Breast epithelium (tissue), 4 donors: ENCODE results near the gene PARP15. TPM values are rescaled to one million over a fixed set of nuclear protein-coding genes. Genes with fewer than 3 reads are reported as not detected.

ENCODE experiments used
- DNase-seq, 2 donors: peaks; one replicate each; pipeline ENCODE4 v3.0.0-alpha.2; 2019; ENCODE audit warnings: low spot score in 2 of 2
- H3K27ac ChIP-seq, 2 donors: fragments of 200-600 bp; sonication (generic) in 1 of 2; one replicate each; pipeline ENCODE4 v1.5.1; 2016 to 2019; ENCODE audit warnings: mild to moderate bottlenecking in 1 of 2
- H3K27me3 ChIP-seq, 2 donors: fragments of 200-600 bp; sonication (generic) in 1 of 2; one replicate each; pipeline versions ENCODE4 v1.5.1 to v1.6.0; 2017 to 2019; ENCODE audit warnings: control low read depth in 1 of 2, mild to moderate bottlenecking in 1 of 2
- H3K36me3 ChIP-seq: fragments of 200-600 bp; one replicate; pipeline ENCODE4 v1.5.1; 2019
- H3K4me1 ChIP-seq, 2 donors: fragments of 200-600 bp; sonication (generic); one replicate each; pipeline ENCODE4 v1.5.1; 2016 to 2019; ENCODE audit warnings: control low read depth in 1 of 2
- H3K4me3 ChIP-seq, 3 donors: fragments of 200-600 bp; sonication (generic); 1 replicate in 2 of 3; 2 replicates in 1 of 3; pipeline ENCODE4 v1.5.1; 2016 to 2019; ENCODE audit warnings: mild to moderate bottlenecking in 3 of 3, moderate library complexity in 2 of 3
- H3K9me3 ChIP-seq, 2 donors: fragments of 200-600 bp; sonication (generic) in 1 of 2; one replicate each; pipeline ENCODE4 v1.5.1; 2016 to 2019; ENCODE audit warnings: control low read depth in 1 of 2
- CTCF ChIP-seq, 3 donors: fragments of 450-650 bp; IDR thresholded peaks; one replicate each; pipeline ENCODE4 v1.5.1; 2016 to 2017; ENCODE audit warnings: antibody characterized with exemption in 3 of 3, mild to moderate bottlenecking in 3 of 3, moderate library complexity in 3 of 3
- POLR2A ChIP-seq: fragments of 450-650 bp; IDR thresholded peaks from one replicate; pipeline ENCODE4 v1.6.1; 2016; ENCODE audit warnings: antibody characterized with exemption, mild to moderate bottlenecking, moderate library complexity
- POLR2AphosphoS5 ChIP-seq, 3 donors: sonication (generic); formaldehyde crosslinking; IDR thresholded peaks; one replicate each; pipeline ENCODE4 v1.6.1; 2017; ENCODE audit warnings: antibody characterized with exemption in 3 of 3
- intact Hi-C: fragments of 100-400 bp; cut with DNase I; formaldehyde crosslinking; loops from one replicate; pipeline ENCODE4 v1.15.1; 2023; ENCODE audit warnings: low total_unique reads
- total RNA-seq, 3 donors: library from RNA; depleted of rRNA; stranded (reverse); fragments of >200 nt; gene quantifications; one replicate each; pipeline ENCODE4 v1.1.0, GENCODE V29; 2016

The PARP15 gene
- total RNA-seq, 3 donors from 2014 or later, result 2.9 to 5.6 (median 5.4) TPM

GRCh38 chr3:122674339-122674738, 96.9 kb downstream of the PARP15 start:
- Histone ChIP-seq H3K4me1 (no peaks in the 10 kb centered on the region), H3K9me3 (no peaks in the 10 kb centered on the region), H3K27ac (no peak overlapping the region), H3K27me3 (no peaks in the 10 kb centered on the region), H3K36me3 (no peaks in the 10 kb centered on the region), H3K4me3 (no peak overlapping the region)
- no peak for TF ChIP-seq POLR2A
- no peak for TF ChIP-seq CTCF (IDR thresholded peaks at IDR 0.05)
- no peak for TF ChIP-seq POLR2AphosphoS5 (IDR thresholded peaks at IDR 0.05)
- intact Hi-C loops, result loop anchor here (10.0 kb wide), 1 partner anchor 1050 kb away; no protein-coding TSS in a partner anchor
- DNase-seq, result no peak

GRCh38 chr3:122676759-122677158, 99.3 kb downstream of the PARP15 start:
- H3K36me3 ChIP-seq, result no peaks in the 10 kb centered on the region
- H3K4me3 ChIP-seq, result no peak overlapping the region
- no peaks in the 10 kb centered on the region for H3K9me3 ChIP-seq
- H3K4me1 ChIP-seq, result peaks cover 0 to 1% of the 10 kb centered on the region in 2 donors
- no peak for DNase-seq
- H3K27ac ChIP-seq, result no peak overlapping the region
- TF ChIP-seq POLR2AphosphoS5 (IDR thresholded peaks at IDR 0.05) (no peak), CTCF (IDR thresholded peaks at IDR 0.05) (no peak), POLR2A (no peak)
- H3K27me3 ChIP-seq, result no peaks in the 10 kb centered on the region
- intact Hi-C loops, result loop anchor here (10.0 kb wide), 1 partner anchor 1052 kb away; no protein-coding TSS in a partner anchor

GRCh38 chr3:122677216-122677615, 99.8 kb downstream of the PARP15 start:
- H3K27me3 ChIP-seq, result no peaks in the 10 kb centered on the region
- H3K27ac ChIP-seq, result no peak overlapping the region
- H3K9me3 ChIP-seq, result no peaks in the 10 kb centered on the region
- intact Hi-C loops, result loop anchor here (10.0 kb wide), 1 partner anchor 1052 kb away; no protein-coding TSS in a partner anchor
- no peaks in the 10 kb centered on the region for H3K36me3 ChIP-seq
- H3K4me3 ChIP-seq, result no peak overlapping the region
- TF ChIP-seq POLR2A (no peak), POLR2AphosphoS5 (IDR thresholded peaks at IDR 0.05) (no peak), CTCF (IDR thresholded peaks at IDR 0.05) (no peak)
- no peak for DNase-seq
- H3K4me1 ChIP-seq, result peaks cover 0 to 6% of the 10 kb centered on the region in 2 donors

GRCh38 chr3:122678506-122678905, 101.1 kb downstream of the PARP15 start:
- H3K36me3 ChIP-seq, result no peaks in the 10 kb centered on the region
- peak overlapping the region in 1 of 3 donors; percentile 98 for H3K4me3 ChIP-seq
- peak overlapping the region; percentile 96 to 99 for H3K27ac ChIP-seq
- peaks cover 0 to 8% of the 10 kb centered on the region in 2 donors for H3K4me1 ChIP-seq
- no peak for TF ChIP-seq POLR2A
- TF ChIP-seq CTCF (IDR thresholded peaks at IDR 0.05), result no peak
- TF ChIP-seq POLR2AphosphoS5 (IDR thresholded peaks at IDR 0.05), result no peak
- no peaks in the 10 kb centered on the region for H3K9me3 ChIP-seq
- DNase-seq, result no peak
- intact Hi-C loops, result loop anchor here (10.0 kb wide), 1 partner anchor 1054 kb away; no protein-coding TSS in a partner anchor
- no peaks in the 10 kb centered on the region for H3K27me3 ChIP-seq

- no peaks in the 10 kb centered on the region for H3K9me3 ChIP-seq
- no peak for TF ChIP-seq POLR2A
- TF ChIP-seq CTCF (IDR thresholded peaks at IDR 0.05), result peak; percentile 64 to 82 (median 78)
- TF ChIP-seq POLR2AphosphoS5 (IDR thresholded peaks at IDR 0.05), result peak in 2 of 3 donors; percentile 8 to 39
- intact Hi-C loops, result loop anchor here (10.0 kb wide), 1 partner anchor 1054 kb away; no protein-coding TSS in a partner anchor
- no peaks in the 10 kb centered on the region for H3K36me3 ChIP-seq
- peak; percentile 68 to 75 for DNase-seq
- H3K27me3 ChIP-seq, result no peaks in the 10 kb centered on the region
- peak overlapping the region; percentile 96 to 99 for H3K27ac ChIP-seq
- H3K4me1 ChIP-seq, result peaks cover 0 to 8% of the 10 kb centered on the region in 2 donors
- H3K4me3 ChIP-seq, result peak overlapping the region; percentile 88 to 98 (median 96)
These were observed 101.8 kb downstream of the PARP15 start for GRCh38 chr3:122679085-122679881.
